PC-9 (cell line): ENCODE measurements around the gene JAG1. TPM values are rescaled to one million over a fixed set of nuclear protein-coding genes. Genes with fewer than 3 reads are reported as not detected.

ENCODE experiments used
- BruUV-seq: library from RNA; stranded (reverse); fragments of 400-500 nt; replicated peaks from 2 replicates; lab custom pipeline; 2021; lab: Mats Ljungman, UMichigan
- CTCF ChIA-PET: fragments of 300-600 bp; sonication (Branson Sonifier 250); formaldehyde crosslinking; loops from one replicate; lab custom pipeline; 2022; ENCODE audit warnings: antibody characterized with exemption; lab: Charles Lee
- POLR2A ChIA-PET: fragments of 300-600 bp; sonication (Branson Sonifier 250); formaldehyde crosslinking; loops from one replicate; lab custom pipeline; 2022; ENCODE audit warnings: antibody characterized with exemption; ENCODE audit not compliant: unreplicated experiment; lab: Charles Lee
- DNase-seq, 2 experiments: peaks; one replicate each; pipeline versions ENCODE4 v3.0.0 to v3.0.0-alpha.2; 2015 to 2022; ENCODE audit warnings: mixed read lengths in 1 of 2
- H2AFZ ChIP-seq: fragments of 200-600 bp; sonication (generic); 2 replicates; pipeline ENCODE4 v1.8.1; 2017; ENCODE audit warnings: antibody characterized with exemption
- H3F3A ChIP-seq: fragments of 200-600 bp; sonication (generic); 2 replicates; pipeline ENCODE4 v1.8.1; 2017; ENCODE audit warnings: antibody characterized with exemption, mild to moderate bottlenecking, low read depth; ENCODE audit not compliant: insufficient read depth
- H3K27ac ChIP-seq: fragments of 200-600 bp; sonication (generic); 2 replicates; pipeline ENCODE4 v1.6.1; 2016; ENCODE audit warnings: mixed run types
- H3K27me3 ChIP-seq: fragments of 200-600 bp; sonication (generic); 2 replicates; pipeline ENCODE4 v1.6.1; 2016; ENCODE audit warnings: low read depth, mixed run types; ENCODE audit not compliant: insufficient read depth
- H3K36me3 ChIP-seq: fragments of 200-600 bp; sonication (generic); 2 replicates; pipeline ENCODE4 v1.6.1; 2016; ENCODE audit warnings: low read depth, mixed run types
- H3K4me1 ChIP-seq: fragments of 200-600 bp; sonication (generic); replicated peaks from 2 replicates; pipeline ENCODE4 v1.6.1; 2016; ENCODE audit warnings: mixed run types; ENCODE audit not compliant: insufficient read depth
- H3K4me2 ChIP-seq: fragments of 200-600 bp; sonication (generic); 2 replicates; pipeline ENCODE4 v1.6.1; 2017; ENCODE audit warnings: mixed run types
- H3K4me3 ChIP-seq: fragments of 200-600 bp; sonication (generic); 2 replicates; pipeline ENCODE4 v1.6.1; 2016; ENCODE audit warnings: mixed run types
- H3K79me2 ChIP-seq: fragments of 200-600 bp; sonication (generic); 2 replicates; pipeline ENCODE4 v1.6.1; 2017; ENCODE audit warnings: low read depth, mixed run types
- H3K9me2 ChIP-seq: fragments of 200-600 bp; sonication (generic); 2 replicates; pipeline ENCODE4 v1.8.1; 2017; ENCODE audit warnings: mild to moderate bottlenecking; ENCODE audit not compliant: insufficient read depth
- H3K9me3 ChIP-seq: fragments of 200-600 bp; sonication (generic); 2 replicates; pipeline ENCODE4 v1.8.1; 2016; ENCODE audit warnings: low read depth; ENCODE audit not compliant: insufficient read depth
- H4K20me1 ChIP-seq: fragments of 200-600 bp; sonication (generic); 2 replicates; pipeline ENCODE4 v1.8.1; 2017; ENCODE audit not compliant: insufficient read depth
- CTCF ChIP-seq: fragments of 200-600 bp; sonication (generic); conservative IDR thresholded peaks from 2 replicates; pipeline ENCODE4 v1.6.1; 2017; ENCODE audit warnings: mixed run types, antibody characterized with exemption, mild to moderate bottlenecking, moderate library complexity
- EZH2 ChIP-seq: fragments of 200-600 bp; sonication (generic); IDR thresholded peaks from 2 replicates; pipeline ENCODE4 v1.8.0; 2017; ENCODE audit warnings: antibody characterized with exemption, low read depth
- intact Hi-C: fragments of 100-400 bp; cut with micrococcal nuclease; formaldehyde crosslinking; loops from one replicate; pipeline ENCODE4 v1.10.0; 2022; ENCODE audit not compliant: unreplicated experiment
- total RNA-seq: library from RNA; stranded (reverse); gene quantifications from 2 replicates; pipeline ENCODE4 v1.2.3, GENCODE V29; 2021

JAG1 gene
- total RNA-seq, 1 experiment from 2014 or later, result 42.9 TPM

DNA sequence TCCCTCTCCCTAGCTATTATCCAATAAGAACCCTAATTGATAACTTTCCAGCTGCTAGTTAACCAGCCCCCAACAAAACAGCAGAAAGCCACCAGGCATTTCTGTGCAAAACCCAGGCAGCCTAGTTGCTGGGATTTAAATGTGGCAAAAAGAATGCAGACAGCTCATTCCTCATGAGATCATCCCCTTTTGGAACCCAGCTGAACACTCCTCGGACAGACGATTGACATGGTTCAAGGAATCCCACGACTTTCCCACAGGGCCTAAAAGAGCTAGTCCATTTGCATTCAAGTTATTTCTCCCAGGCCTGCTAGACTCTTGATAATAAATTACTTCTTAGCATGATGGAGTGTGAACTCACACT, 24.0 kb downstream of the JAG1 start:
- no TSS peak for BruUV-seq
- H3K4me3 ChIP-seq, result no peak overlapping the region
- no peaks in the 10 kb centered on the region for H3F3A ChIP-seq
- no peaks in the 10 kb centered on the region for H3K4me1 ChIP-seq
- H3K9me3 ChIP-seq, result no peaks in the 10 kb centered on the region
- no peaks in the 10 kb centered on the region for H3K9me2 ChIP-seq
- intact Hi-C loops, result no loop called here
- H2AFZ ChIP-seq, result no peak overlapping the region
- H3K79me2 ChIP-seq, result no peaks in the 10 kb centered on the region
- ChIA-PET POLR2A (interaction anchor here (1.0 kb wide), 1 partner anchor 628 kb away, joined by 5 read pairs; no protein-coding TSS in a partner anchor), CTCF (interaction anchor here (1.0 kb wide), 1 partner anchor 45 kb away, joined by 3 read pairs; no protein-coding TSS in a partner anchor)
- peaks cover 37% of the 10 kb centered on the region for H3K36me3 ChIP-seq
- no peak overlapping the region for H3K4me2 ChIP-seq
- H3K27ac ChIP-seq, result no peak overlapping the region
- H4K20me1 ChIP-seq, result no peaks in the 10 kb centered on the region
- H3K27me3 ChIP-seq, result no peaks in the 10 kb centered on the region
- TF ChIP-seq EZH2 (no peak), CTCF (no peak)
- DNase-seq, result no peak

GRCh38 chr20:10649080-10649796, 24.6 kb downstream of the JAG1 start:
- POLR2A ChIA-PET, result interaction anchor here (1.0 kb wide), 1 partner anchor 629 kb away, joined by 5 read pairs; no protein-coding TSS in a partner anchor
- no peak for TF ChIP-seq CTCF
- no peak for TF ChIP-seq EZH2
- peaks cover 37% of the 10 kb centered on the region for H3K36me3 ChIP-seq

GRCh38 chr20:10648651-10649050, 25.1 kb downstream of the JAG1 start:
- no peak for TF ChIP-seq CTCF
- no peak for TF ChIP-seq EZH2
- Histone ChIP-seq H2AFZ (no peak overlapping the region), H3K4me3 (no peak overlapping the region), H3K27me3 (no peaks in the 10 kb centered on the region), H3K4me2 (no peak overlapping the region), H3F3A (no peaks in the 10 kb centered on the region), H3K27ac (no peak overlapping the region), H3K36me3 (peaks cover 37% of the 10 kb centered on the region), H3K9me2 (no peaks in the 10 kb centered on the region), H4K20me1 (no peaks in the 10 kb centered on the region), H3K4me1 (no peaks in the 10 kb centered on the region), H3K9me3 (no peaks in the 10 kb centered on the region), H3K79me2 (no peaks in the 10 kb centered on the region)
- no peak for DNase-seq
- POLR2A ChIA-PET, result no interaction called here
- BruUV-seq, result no TSS peak
- CTCF ChIA-PET, result no interaction called here
- intact Hi-C loops, result no loop called here

More at GRCh38 chr20:10649080-10649796, 24.6 kb downstream of the JAG1 start:
- Histone ChIP-seq H3K79me2 (no peaks in the 10 kb centered on the region), H2AFZ (no peak overlapping the region), H3K9me3 (no peaks in the 10 kb centered on the region), H3K27me3 (no peaks in the 10 kb centered on the region), H4K20me1 (no peaks in the 10 kb centered on the region), H3K4me3 (no peak overlapping the region), H3K9me2 (no peaks in the 10 kb centered on the region), H3F3A (no peaks in the 10 kb centered on the region), H3K27ac (no peak overlapping the region), H3K4me1 (no peaks in the 10 kb centered on the region), H3K4me2 (no peak overlapping the region)
- CTCF ChIA-PET, result no interaction called here
- intact Hi-C loops, result no loop called here
- BruUV-seq, result no TSS peak
- DNase-seq, result no peak
